Liver (tissue), 9 donors: ENCODE results near the gene SPTB. TPM values are rescaled to one million over a fixed set of nuclear protein-coding genes. Genes with fewer than 3 reads are reported as not detected.
A peak's percentile ranks its signal among the peaks of the same experiment; 100 is the strongest.

Experiments used
- DNase-seq: peaks from one replicate; pipeline ENCODE4 v3.0.0-alpha.2; 2017; ENCODE audit warnings: low spot score
- H3K27ac ChIP-seq, 2 donors: one replicate each; pipeline ENCODE4 v1.7.0; 2013; ENCODE audit warnings: inconsistent platforms in 2 of 2, low read length in 2 of 2, control low read depth in 1 of 2, low read depth in 1 of 2, mild to moderate bottlenecking in 1 of 2
- H3K27me3 ChIP-seq, 4 donors: one replicate each; pipeline versions ENCODE4 v1.6.1 to v1.7.0; 2013; ENCODE audit warnings: low read length in 3 of 4, inconsistent platforms in 1 of 4, mild to moderate bottlenecking in 1 of 4, moderate library complexity in 1 of 4; ENCODE audit not compliant: control insufficient read depth in 4 of 4, insufficient read depth in 4 of 4
- H3K36me3 ChIP-seq, 4 donors: one replicate each; pipeline versions ENCODE4 v1.6.1 to v1.7.0; 2013; ENCODE audit warnings: low read length in 3 of 4, mild to moderate bottlenecking in 3 of 4, low read depth in 1 of 4, moderate library complexity in 1 of 4; ENCODE audit not compliant: control insufficient read depth in 4 of 4, insufficient read depth in 3 of 4
- H3K4me1 ChIP-seq, 4 donors: one replicate each; pipeline versions ENCODE4 v1.6.1 to v1.7.0; 2013; ENCODE audit warnings: low read length in 3 of 4, mild to moderate bottlenecking in 3 of 4, moderate library complexity in 1 of 4; ENCODE audit not compliant: control insufficient read depth in 4 of 4, insufficient read depth in 4 of 4
- H3K4me3 ChIP-seq, 3 donors: one replicate each; pipeline versions ENCODE4 v1.6.1 to v1.7.0; 2013; ENCODE audit warnings: low read length in 3 of 3, control low read depth in 1 of 3, low read depth in 1 of 3, mild to moderate bottlenecking in 1 of 3
- H3K9ac ChIP-seq, 2 donors: one replicate each; pipeline ENCODE4 v1.7.0; 2013; ENCODE audit warnings: low read length in 2 of 2, mild to moderate bottlenecking in 2 of 2, moderate library complexity in 2 of 2, control low read depth in 1 of 2, low read depth in 1 of 2
- H3K9me3 ChIP-seq, 4 donors: one replicate each; pipeline versions ENCODE4 v1.6.1 to v1.7.0; 2013; ENCODE audit warnings: low read length in 3 of 4; ENCODE audit not compliant: control insufficient read depth in 4 of 4
- ATF3 ChIP-seq: IDR thresholded peaks from 2 replicates; pipeline ENCODE4 v1.6.1; 2016; ENCODE audit warnings: antibody characterized with exemption
- EGR1 ChIP-seq, 2 donors: IDR thresholded peaks; 2 replicates each; pipeline ENCODE4 v1.6.1; 2016 to 2018; ENCODE audit warnings: antibody characterized with exemption in 2 of 2, low read depth in 2 of 2
- FOXA1 ChIP-seq: IDR thresholded peaks from 2 replicates; pipeline ENCODE4 v1.6.1; 2016; ENCODE audit warnings: antibody characterized with exemption
- FOXA2 ChIP-seq: IDR thresholded peaks from 2 replicates; pipeline ENCODE4 v1.6.1; 2016; ENCODE audit warnings: antibody characterized with exemption
- GABPA ChIP-seq, 2 donors: IDR thresholded peaks in 1 of 2; conservative IDR thresholded peaks in 1 of 2; 2 replicates each; pipeline ENCODE4 v1.6.1; 2016; ENCODE audit warnings: antibody characterized with exemption in 2 of 2, mild to moderate bottlenecking in 1 of 2, moderate library complexity in 1 of 2
- HNF4G ChIP-seq: IDR thresholded peaks from 2 replicates; pipeline ENCODE4 v1.6.1; 2016; ENCODE audit warnings: antibody characterized with exemption
- JUND ChIP-seq, 2 donors: IDR thresholded peaks; 2 replicates each; pipeline ENCODE4 v1.6.1; 2016; ENCODE audit warnings: antibody characterized with exemption in 2 of 2
- NR2F2 ChIP-seq: IDR thresholded peaks from 2 replicates; pipeline ENCODE4 v1.6.1; 2016; ENCODE audit warnings: antibody characterized with exemption
- RAD21 ChIP-seq, 2 donors: IDR thresholded peaks; 2 replicates each; pipeline ENCODE4 v1.6.1; 2016; ENCODE audit warnings: antibody characterized with exemption in 2 of 2, mild to moderate bottlenecking in 2 of 2
- RXRA ChIP-seq, 2 donors: IDR thresholded peaks; 2 replicates each; pipeline ENCODE4 v1.6.1; 2017 to 2018; ENCODE audit warnings: antibody characterized with exemption in 2 of 2, mild to moderate bottlenecking in 1 of 2
- SP1 ChIP-seq: IDR thresholded peaks from 2 replicates; pipeline ENCODE4 v1.6.1; 2018; ENCODE audit warnings: antibody characterized with exemption, mild to moderate bottlenecking
- TAF1 ChIP-seq: conservative IDR thresholded peaks from 2 replicates; pipeline ENCODE4 v1.6.1; 2016; ENCODE audit warnings: antibody characterized with exemption, mild to moderate bottlenecking
- YY1 ChIP-seq: IDR thresholded peaks from 2 replicates; pipeline ENCODE4 v1.6.1; 2016; ENCODE audit warnings: antibody characterized with exemption, mild to moderate bottlenecking
- WGBS: extraction: QIAGEN DNeasy Blood & Tissue Kit; methylation state at CpG from one replicate; pipeline ENCODE4 v1.1.7; 2013; 5-methylcytosine and 5-hydroxymethylcytosine counted together
- polyA plus RNA-seq, 2 donors: library from polyadenylated mRNA; stranded (reverse) in 1 of 2; unstranded in 1 of 2; fragments of 200-250 nt in 1 of 2; fragments of >200 nt in 1 of 2; fragmentation: Nextera tagmentation in 1 of 2; extraction: Ambion mirVana in 1 of 2; gene quantifications; one replicate each; pipeline versions ENCODE4 v1.2.1 to v1.2.3, GENCODE V29; 2013 to 2015
- total RNA-seq, 2 donors: library from RNA; depleted of rRNA; stranded (reverse); fragments of >200 nt; gene quantifications; one replicate each; pipeline ENCODE4 v1.2.3, GENCODE V29; 2014
- TF ChIP-seq, protein P1 (sequence below): IDR thresholded peaks from 2 replicates; pipeline ENCODE4 v1.6.1; 2016; ENCODE audit warnings: antibody characterized with exemption, mild to moderate bottlenecking
- TF ChIP-seq, protein P2 (sequence below): fragments of 150-350 bp; IDR thresholded peaks from 2 replicates; pipeline ENCODE4 v1.5.1; 2017; ENCODE audit warnings: improper control_type of control experiment, low read depth, low read length; ENCODE audit not compliant: missing input control
- donor health status: healthy.
- donor health status: healthy.
- donor health status: healthy.
- donor health status: healthy.
- donor health status: healthy.

The SPTB gene
- total and polyA plus RNA-seq, 4 donors, result 0.12 to 332 (median 0.26) TPM

DNA sequence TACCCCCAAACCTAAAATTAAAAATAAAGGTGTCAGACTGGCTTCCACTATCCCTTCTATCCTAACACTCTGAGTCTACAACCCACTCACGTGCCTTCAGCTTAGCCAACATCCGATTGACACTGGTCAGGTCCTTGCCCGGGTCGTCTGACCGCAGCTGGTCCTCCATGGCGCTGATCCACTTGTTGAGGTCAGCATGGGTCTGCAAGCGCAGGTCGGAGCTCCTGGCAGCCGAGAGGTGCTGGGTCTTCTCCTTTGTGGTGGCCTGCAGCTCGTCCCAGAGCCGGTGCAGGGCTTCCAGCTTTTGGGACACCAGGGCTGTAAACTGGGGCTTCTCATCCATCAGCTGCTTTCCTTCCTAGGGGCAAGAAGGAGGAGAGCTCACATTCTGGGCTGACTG lies 97.5 kb downstream of the SPTB start:
- Histone ChIP-seq H3K27ac (no peak overlapping the region), H3K9me3 (no peaks in the 10 kb centered on the region), H3K27me3 (no peaks in the 10 kb centered on the region), H3K4me3 (no peak overlapping the region), H3K9ac (no peak overlapping the region), H3K36me3 (no peaks in the 10 kb centered on the region), H3K4me1 (peaks cover 5 to 18% (median 15%) of the 10 kb centered on the region in 4 donors)
- 93% methylated on average over 11 of the region's 11 CpGs for WGBS
- TF ChIP-seq HNF4G (no peak), GABPA (IDR thresholded peaks at IDR 0.05 in 1 of 2, conservative IDR thresholded peaks at IDR 0.05 in 1 of 2) (no peak), NR2F2 (no peak), FOXA1 (no peak), SP1 (no peak), ATF3 (no peak), JUND (IDR thresholded peaks at IDR 0.05) (no peak), RXRA (IDR thresholded peaks at IDR 0.05) (no peak), TAF1 (no peak), FOXA2 (no peak)
- TF ChIP-seq, protein P1, sequence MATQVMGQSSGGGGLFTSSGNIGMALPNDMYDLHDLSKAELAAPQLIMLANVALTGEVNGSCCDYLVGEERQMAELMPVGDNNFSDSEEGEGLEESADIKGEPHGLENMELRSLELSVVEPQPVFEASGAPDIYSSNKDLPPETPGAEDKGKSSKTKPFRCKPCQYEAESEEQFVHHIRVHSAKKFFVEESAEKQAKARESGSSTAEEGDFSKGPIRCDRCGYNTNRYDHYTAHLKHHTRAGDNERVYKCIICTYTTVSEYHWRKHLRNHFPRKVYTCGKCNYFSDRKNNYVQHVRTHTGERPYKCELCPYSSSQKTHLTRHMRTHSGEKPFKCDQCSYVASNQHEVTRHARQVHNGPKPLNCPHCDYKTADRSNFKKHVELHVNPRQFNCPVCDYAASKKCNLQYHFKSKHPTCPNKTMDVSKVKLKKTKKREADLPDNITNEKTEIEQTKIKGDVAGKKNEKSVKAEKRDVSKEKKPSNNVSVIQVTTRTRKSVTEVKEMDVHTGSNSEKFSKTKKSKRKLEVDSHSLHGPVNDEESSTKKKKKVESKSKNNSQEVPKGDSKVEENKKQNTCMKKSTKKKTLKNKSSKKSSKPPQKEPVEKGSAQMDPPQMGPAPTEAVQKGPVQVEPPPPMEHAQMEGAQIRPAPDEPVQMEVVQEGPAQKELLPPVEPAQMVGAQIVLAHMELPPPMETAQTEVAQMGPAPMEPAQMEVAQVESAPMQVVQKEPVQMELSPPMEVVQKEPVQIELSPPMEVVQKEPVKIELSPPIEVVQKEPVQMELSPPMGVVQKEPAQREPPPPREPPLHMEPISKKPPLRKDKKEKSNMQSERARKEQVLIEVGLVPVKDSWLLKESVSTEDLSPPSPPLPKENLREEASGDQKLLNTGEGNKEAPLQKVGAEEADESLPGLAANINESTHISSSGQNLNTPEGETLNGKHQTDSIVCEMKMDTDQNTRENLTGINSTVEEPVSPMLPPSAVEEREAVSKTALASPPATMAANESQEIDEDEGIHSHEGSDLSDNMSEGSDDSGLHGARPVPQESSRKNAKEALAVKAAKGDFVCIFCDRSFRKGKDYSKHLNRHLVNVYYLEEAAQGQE, result no peak
- no peak for DNase-seq

DNA sequence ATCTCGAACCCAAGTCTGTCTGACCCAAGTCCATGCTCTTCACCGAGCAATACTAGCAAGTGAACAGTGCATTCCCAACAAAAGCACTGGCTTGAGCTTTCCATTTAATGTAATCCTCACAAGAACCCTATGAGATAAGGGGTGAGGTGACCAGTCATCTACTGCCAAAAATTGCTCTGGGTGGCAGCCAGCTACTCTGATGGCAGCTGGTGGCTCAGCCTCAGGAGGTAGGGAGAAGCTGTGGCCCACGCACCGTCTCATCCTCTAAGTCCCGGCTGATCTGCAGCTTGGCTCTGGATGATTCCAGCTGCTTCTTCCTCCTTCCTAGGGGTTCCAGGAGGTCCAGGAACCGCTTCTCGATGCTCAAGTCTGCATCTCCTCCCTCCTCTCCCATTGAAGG lies 100.2 kb downstream of the SPTB start:
- Histone ChIP-seq H3K9ac (no peak overlapping the region), H3K27ac (no peak overlapping the region)
- 89% methylated on average over 7 of the region's 7 CpGs for WGBS

DNA sequence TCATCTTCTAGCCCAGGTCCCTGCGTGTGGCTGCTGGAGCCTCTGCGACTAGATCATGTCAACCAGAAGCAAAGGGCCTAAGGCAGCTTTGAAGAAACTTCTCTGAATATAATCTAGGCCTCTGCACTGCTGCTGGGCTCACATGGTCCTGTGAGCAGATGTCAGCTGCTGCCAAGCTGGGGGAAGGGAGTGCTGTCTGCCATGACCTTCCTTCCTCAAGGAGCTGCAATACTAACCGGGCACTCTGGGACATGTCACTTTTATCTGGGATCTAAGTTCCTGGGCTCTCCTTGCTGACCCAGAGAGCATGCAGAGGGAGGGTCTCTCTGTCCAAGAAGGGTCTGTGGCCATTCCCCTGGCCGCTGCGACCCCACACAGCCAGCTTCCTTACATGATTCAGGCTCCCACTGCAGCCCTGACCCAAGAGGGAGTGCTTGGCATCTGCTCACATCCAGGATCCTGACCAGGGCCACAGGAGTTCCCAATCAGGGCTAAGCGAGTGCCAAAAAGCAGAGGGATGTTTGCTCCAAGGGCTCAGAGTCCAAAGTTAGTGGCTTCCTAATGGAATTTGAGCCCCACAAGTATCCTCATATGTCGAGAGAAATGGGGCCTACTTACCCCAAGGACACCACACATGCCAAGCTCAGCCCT lies 101.5 kb downstream of the SPTB start:
- Histone ChIP-seq H3K36me3 (no peaks in the 10 kb centered on the region), H3K27me3 (no peaks in the 10 kb centered on the region), H3K4me1 (peaks cover 5 to 18% (median 15%) of the 10 kb centered on the region in 4 donors), H3K27ac (no peak overlapping the region), H3K4me3 (no peak overlapping the region), H3K9ac (no peak overlapping the region), H3K9me3 (no peaks in the 10 kb centered on the region)
- no peak for DNase-seq
- WGBS, result 59% methylated on average over 7 of the region's 7 CpGs
- no peak for TF ChIP-seq RAD21 (IDR thresholded peaks at IDR 0.05)
- TF ChIP-seq, protein P1, result no peak
- no peak for TF ChIP-seq FOXA1
- TF ChIP-seq EGR1 (IDR thresholded peaks at IDR 0.05; ENCODE audit: low read depth in 2 of 2), result no peak
- TF ChIP-seq HNF4G, result peak; percentile 74
- no peak for TF ChIP-seq JUND (IDR thresholded peaks at IDR 0.05)
- peak in 1 of 2 donors; percentile 42 for TF ChIP-seq RXRA (IDR thresholded peaks at IDR 0.05)
- TF ChIP-seq NR2F2, result peak; percentile 68
- no peak for TF ChIP-seq ATF3
- TF ChIP-seq, protein P2, sequence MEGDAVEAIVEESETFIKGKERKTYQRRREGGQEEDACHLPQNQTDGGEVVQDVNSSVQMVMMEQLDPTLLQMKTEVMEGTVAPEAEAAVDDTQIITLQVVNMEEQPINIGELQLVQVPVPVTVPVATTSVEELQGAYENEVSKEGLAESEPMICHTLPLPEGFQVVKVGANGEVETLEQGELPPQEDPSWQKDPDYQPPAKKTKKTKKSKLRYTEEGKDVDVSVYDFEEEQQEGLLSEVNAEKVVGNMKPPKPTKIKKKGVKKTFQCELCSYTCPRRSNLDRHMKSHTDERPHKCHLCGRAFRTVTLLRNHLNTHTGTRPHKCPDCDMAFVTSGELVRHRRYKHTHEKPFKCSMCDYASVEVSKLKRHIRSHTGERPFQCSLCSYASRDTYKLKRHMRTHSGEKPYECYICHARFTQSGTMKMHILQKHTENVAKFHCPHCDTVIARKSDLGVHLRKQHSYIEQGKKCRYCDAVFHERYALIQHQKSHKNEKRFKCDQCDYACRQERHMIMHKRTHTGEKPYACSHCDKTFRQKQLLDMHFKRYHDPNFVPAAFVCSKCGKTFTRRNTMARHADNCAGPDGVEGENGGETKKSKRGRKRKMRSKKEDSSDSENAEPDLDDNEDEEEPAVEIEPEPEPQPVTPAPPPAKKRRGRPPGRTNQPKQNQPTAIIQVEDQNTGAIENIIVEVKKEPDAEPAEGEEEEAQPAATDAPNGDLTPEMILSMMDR, result no peak
- TF ChIP-seq YY1, result no peak

More for the DNA sequence above, 100.2 kb downstream of the SPTB start:
- Histone ChIP-seq H3K27me3 (no peaks in the 10 kb centered on the region), H3K36me3 (no peaks in the 10 kb centered on the region), H3K9me3 (no peaks in the 10 kb centered on the region), H3K4me3 (no peak overlapping the region), H3K4me1 (peaks cover 5 to 18% (median 15%) of the 10 kb centered on the region in 4 donors)
- no peak for DNase-seq
- TF ChIP-seq FOXA2, result no peak
- no peak for TF ChIP-seq TAF1
- no peak for TF ChIP-seq HNF4G
- no peak for TF ChIP-seq RAD21 (IDR thresholded peaks at IDR 0.05)
- no peak for TF ChIP-seq RXRA (IDR thresholded peaks at IDR 0.05)
